Keratinocyte (primary cell): ENCODE data around the gene WNT3. TPM values are rescaled to one million over a fixed set of nuclear protein-coding genes. Genes with fewer than 3 reads are reported as not detected.

ENCODE experiments used
- DNase-seq: peaks from one replicate; pipeline ENCODE4 v3.0.0-alpha.2; 2011; ENCODE audit warnings: low read depth, missing footprints, low spot score
- FAIRE-seq: peaks from 2 replicates; lab custom pipeline; 2011; peaks lifted over from hg19 to GRCh38; lab: Jason Lieb, UNC
- H2AFZ ChIP-seq: 2 replicates; pipeline ENCODE4 v1.6.0; 2012; ENCODE audit warnings: low read length, control low read depth, inconsistent platforms; ENCODE audit not compliant: control insufficient read depth
- H3K27ac ChIP-seq: 2 replicates; pipeline ENCODE4 v1.5.1; 2011; ENCODE audit warnings: low read length; ENCODE audit not compliant: control insufficient read depth, insufficient read depth
- H3K27me3 ChIP-seq: 3 replicates; pipeline ENCODE4 v1.6.0; 2011; ENCODE audit warnings: low read length; ENCODE audit not compliant: control insufficient read depth, insufficient read depth; ENCODE audit errors: extremely low read depth
- H3K36me3 ChIP-seq, 2 experiments: 2 replicates in 1 of 2; 3 replicates in 1 of 2; pipeline ENCODE4 v1.5.1; 2011; ENCODE audit warnings: low read length in 2 of 2, mild to moderate bottlenecking in 1 of 2; ENCODE audit not compliant: control insufficient read depth in 2 of 2, insufficient read depth in 2 of 2; ENCODE audit errors: extremely low read depth in 1 of 2
- H3K4me1 ChIP-seq: 3 replicates; pipeline ENCODE4 v1.5.1; 2011; ENCODE audit warnings: low read length; ENCODE audit not compliant: control insufficient read depth, insufficient read depth; ENCODE audit errors: extremely low read depth
- H3K4me2 ChIP-seq: 3 replicates; pipeline ENCODE4 v1.6.0; 2011; ENCODE audit warnings: low read depth, low read length; ENCODE audit not compliant: control insufficient read depth, insufficient read depth; ENCODE audit errors: extremely low read depth
- H3K4me3 ChIP-seq, 3 experiments: fragments of 200-600 bp in 1 of 3; sonication (generic) in 1 of 3; 2 replicates in 2 of 3; 3 replicates in 1 of 3; pipeline ENCODE4 v1.5.1; 2011 to 2016; ENCODE audit warnings: low read length in 3 of 3, mild to moderate bottlenecking in 3 of 3, control low read depth in 2 of 3, inconsistent platforms in 1 of 3, low read depth in 1 of 3, mixed read lengths in 1 of 3, mixed run types in 1 of 3, moderate library complexity in 1 of 3; ENCODE audit not compliant: control insufficient read depth in 2 of 3, insufficient read depth in 2 of 3; ENCODE audit errors: extremely low read depth in 1 of 3
- H3K79me2 ChIP-seq: 2 replicates; pipeline ENCODE4 v1.6.0; 2012; ENCODE audit warnings: low read length; ENCODE audit not compliant: control insufficient read depth, insufficient read depth
- H3K9ac ChIP-seq: 3 replicates; pipeline ENCODE4 v1.6.0; 2011; ENCODE audit warnings: low read length; ENCODE audit not compliant: control insufficient read depth, insufficient read depth; ENCODE audit errors: extremely low read depth
- H3K9me1 ChIP-seq: 3 replicates; pipeline ENCODE4 v1.6.0; 2011; ENCODE audit warnings: low read length; ENCODE audit not compliant: control insufficient read depth, insufficient read depth; ENCODE audit errors: extremely low read depth
- H3K9me3 ChIP-seq: 2 replicates; pipeline ENCODE4 v1.5.1; 2012; ENCODE audit warnings: low read depth, low read length; ENCODE audit not compliant: control insufficient read depth
- H4K20me1 ChIP-seq: 3 replicates; pipeline ENCODE4 v1.6.0; 2011; ENCODE audit warnings: low read length; ENCODE audit not compliant: control insufficient read depth, insufficient read depth; ENCODE audit errors: extremely low read depth
- CTCF ChIP-seq, 3 experiments: IDR thresholded peaks in 1 of 3; conservative IDR thresholded peaks in 1 of 3; optimal IDR thresholded peaks in 1 of 3; 2 replicates in 2 of 3; 3 replicates in 1 of 3; pipeline versions ENCODE3 to v1.5.1; 2011; ENCODE audit warnings: low read length in 3 of 3, mild to moderate bottlenecking in 3 of 3, moderate library complexity in 2 of 3, control low read depth in 1 of 3, inconsistent platforms in 1 of 3; ENCODE audit not compliant: insufficient read depth in 2 of 3; ENCODE audit errors: extremely low read depth in 1 of 3
- EZH2 ChIP-seq: IDR thresholded peaks from one replicate; pipeline ENCODE4 v1.6.1; 2012; ENCODE audit warnings: inconsistent platforms, mild to moderate bottlenecking, low read length, moderate library complexity
- dilution Hi-C: fragments of 300-500 bp; cut with MboI; formaldehyde crosslinking; loops from one replicate; pipeline ENCODE4 v1.7.0; 2020; ENCODE audit warnings: low sequenced_read_pairs; ENCODE audit not compliant: extremely low pct_ligation_motif_present
- polyA plus RNA-seq, 5 experiments: library from polyadenylated mRNA; depleted of rRNA in 3 of 5; stranded (reverse) in 3 of 5; stranded (forward) in 1 of 5; unstranded in 1 of 5; fragments of >200 nt; gene quantifications; 1 replicate in 1 of 5; 2 replicates in 3 of 5; 3 replicates in 1 of 5; pipeline versions ENCODE4 v1.2.1 to v1.2.3, GENCODE V29; 2011 to 2012; ENCODE audit warnings: missing spikeins in 2 of 5, low read depth in 1 of 5, low replicate concordance in 1 of 5

Gene WNT3
- polyA plus RNA-seq, 1 donor (not counting 4 experiments of a cell fraction or from before 2014, with no cell fraction given) = 1.9 TPM

- dilution Hi-C loops = no loop called here
- FAIRE-seq = no peak
- Histone ChIP-seq H3K79me2 (no peaks in the 10 kb centered on the region), H3K36me3 (no peaks in the 10 kb centered on the region), H3K4me1 (peaks cover 12% of the 10 kb centered on the region), H3K4me2 (no peak overlapping the region), H3K9me3 (no peaks in the 10 kb centered on the region), H3K27me3 (no peaks in the 10 kb centered on the region), H3K4me3 (no peak overlapping the region), H2AFZ (no peak overlapping the region), H4K20me1 (no peaks in the 10 kb centered on the region), H3K9me1 (no peaks in the 10 kb centered on the region), H3K9ac (no peak overlapping the region), H3K27ac (no peak overlapping the region)
- TF ChIP-seq EZH2 = no peak
- no peak for TF ChIP-seq CTCF (optimal IDR thresholded peaks at IDR 0.05 in 1 of 3, IDR thresholded peaks at IDR 0.05 in 1 of 3, conservative IDR thresholded peaks at IDR 0.05 in 1 of 3; ENCODE audit: extremely low read depth in 1 of 3, insufficient read depth in 2 of 3, low read length in 3 of 3)
- DNase-seq = no peak
Observed at GRCh38 chr17:46832331-46832821, 13.9 kb upstream of the WNT3 start.

- FAIRE-seq = no peak
- H3K27me3 ChIP-seq = no peaks in the 10 kb centered on the region
Observed at GRCh38 chr17:46831573-46832330, 13.3 kb upstream of the WNT3 start.

More at GRCh38 chr17:46831573-46832330, 13.3 kb upstream of the WNT3 start:
- no peak for TF ChIP-seq CTCF (optimal IDR thresholded peaks at IDR 0.05 in 1 of 3, IDR thresholded peaks at IDR 0.05 in 1 of 3, conservative IDR thresholded peaks at IDR 0.05 in 1 of 3; ENCODE audit: extremely low read depth in 1 of 3, insufficient read depth in 2 of 3, low read length in 3 of 3)
- no peak for TF ChIP-seq EZH2
- Histone ChIP-seq H4K20me1 (no peaks in the 10 kb centered on the region), H3K27ac (no peak overlapping the region), H3K9me1 (no peaks in the 10 kb centered on the region), H3K9ac (no peak overlapping the region), H3K4me1 (peaks cover 12% of the 10 kb centered on the region), H3K79me2 (no peaks in the 10 kb centered on the region), H2AFZ (no peak overlapping the region), H3K4me3 (no peak overlapping the region), H3K9me3 (no peaks in the 10 kb centered on the region), H3K36me3 (no peaks in the 10 kb centered on the region), H3K4me2 (no peak overlapping the region)
- dilution Hi-C loops = no loop called here
- no peak for DNase-seq
